GM12864 (cell line): ENCODE data around the gene KCNMB4.

Source experiments
- DNase-seq: peaks from one replicate; pipeline ENCODE4 v3.0.0-alpha.2; 2011; ENCODE audit warnings: low read depth
- H3K4me3 ChIP-seq: 2 replicates; pipeline ENCODE4 v1.5.1; 2011; ENCODE audit warnings: mild to moderate bottlenecking, low read depth, low read length, control low read depth
- CTCF ChIP-seq: IDR thresholded peaks from 2 replicates; pipeline ENCODE4 v1.5.1; 2011; ENCODE audit warnings: low read depth, mild to moderate bottlenecking, moderate library complexity, low read length, control low read depth, inconsistent platforms; ENCODE audit errors: missing control alignments

Gene KCNMB4

GRCh38 chr12:70408004-70408790, 42.1 kb downstream of the KCNMB4 start:
- no peak overlapping the region for H3K4me3 ChIP-seq
- TF ChIP-seq CTCF, result no peak
- no peak for DNase-seq

- DNase-seq, result no peak
- no peak for TF ChIP-seq CTCF
- no peak overlapping the region for H3K4me3 ChIP-seq
Observed at GRCh38 chr12:70415987-70416386, 49.9 kb downstream of the KCNMB4 start.

GRCh38 chr12:70417121-70417520, 51.0 kb downstream of the KCNMB4 start:
- no peak overlapping the region for H3K4me3 ChIP-seq
- no peak for TF ChIP-seq CTCF
- no peak for DNase-seq

- no peak overlapping the region for H3K4me3 ChIP-seq
- no peak for DNase-seq
- TF ChIP-seq CTCF, result no peak
Observed at GRCh38 chr12:70418101-70418500, 52.0 kb downstream of the KCNMB4 start.

GRCh38 chr12:70422631-70423030, 56.5 kb downstream of the KCNMB4 start:
- DNase-seq, result no peak
- no peak overlapping the region for H3K4me3 ChIP-seq
- no peak for TF ChIP-seq CTCF

- H3K4me3 ChIP-seq, result no peak overlapping the region
- no peak for TF ChIP-seq CTCF
- no peak for DNase-seq
Observed at GRCh38 chr12:70426620-70427019, 60.5 kb downstream of the KCNMB4 start.

GRCh38 chr12:70427611-70428010, 61.5 kb downstream of the KCNMB4 start:
- no peak for TF ChIP-seq CTCF
- DNase-seq, result no peak
- H3K4me3 ChIP-seq, result no peak overlapping the region
